SIG-M5 (cell line): Measurements from ENCODE around the gene F7.
"Not testable (repeated sequence)": the region's sequence is repeated elsewhere in the genome, so short reads cannot be mapped to it uniquely, and the experiment has no call there.

Experiments
- DNase-seq: peaks from one replicate; lab custom pipeline; 2025; lab: John Stamatoyannopoulos, UW

The F7 gene

DNA sequence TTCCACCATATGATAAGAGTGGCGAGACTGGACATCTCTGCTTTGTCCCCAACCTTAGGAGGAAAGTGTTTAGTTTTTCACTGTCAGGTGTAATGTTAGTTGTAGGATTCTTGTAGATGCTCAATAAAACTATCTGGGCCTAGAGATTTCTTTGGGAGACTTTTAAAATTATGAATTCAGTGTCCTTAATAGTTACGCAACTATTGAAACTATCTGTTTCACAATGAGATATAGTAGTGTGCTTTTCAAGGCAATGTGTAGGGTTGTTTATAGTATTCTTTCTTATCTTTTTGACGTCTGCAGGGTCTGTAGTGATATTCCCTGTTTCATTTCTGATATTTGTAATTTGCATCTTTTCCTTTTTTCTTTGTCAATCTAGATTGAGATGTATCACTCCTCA, 33.2 kb upstream of the F7 start:
- DNase-seq, result no peak

DNA sequence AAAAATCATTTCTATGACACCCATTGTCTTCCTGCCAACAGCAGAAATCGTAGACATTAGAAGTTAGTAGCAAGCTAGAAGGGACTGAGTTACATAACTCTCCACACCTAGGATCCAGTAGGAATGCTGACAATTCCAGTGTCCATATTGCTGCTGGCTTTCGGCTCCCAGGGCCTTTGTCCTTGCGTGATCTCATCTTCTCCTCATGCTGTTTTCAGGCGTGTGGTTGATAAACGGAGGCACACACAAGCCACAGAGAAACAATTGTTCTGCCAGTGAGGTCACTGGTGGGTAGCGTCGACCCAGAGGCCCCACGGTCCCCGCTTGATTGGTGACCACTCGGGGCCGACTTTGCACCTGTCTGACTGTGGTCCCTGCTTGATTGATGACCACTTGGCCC, 31.6 kb upstream of the F7 start:
- DNase-seq, result no peak

DNA sequence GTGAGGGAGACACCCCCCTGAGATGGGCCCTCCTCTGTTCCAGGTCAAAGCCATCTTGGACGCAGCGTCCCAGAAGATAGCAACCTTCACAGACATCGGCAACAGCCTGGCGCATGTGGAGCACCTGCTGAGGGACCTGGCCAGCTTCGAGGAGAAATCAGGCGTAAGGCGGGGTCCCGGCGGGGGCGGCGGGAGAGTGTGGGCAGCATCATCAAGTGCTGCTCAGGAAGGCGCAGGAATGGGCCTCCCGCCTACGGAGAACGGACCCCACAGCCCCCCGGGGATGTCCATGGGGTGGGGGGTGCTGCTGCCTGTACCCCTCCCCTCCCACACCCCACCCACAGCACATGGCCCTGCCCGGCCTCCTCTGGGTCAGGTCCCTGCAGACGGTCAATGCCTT, 31.2 kb upstream of the F7 start:
- DNase-seq, result no peak

DNA sequence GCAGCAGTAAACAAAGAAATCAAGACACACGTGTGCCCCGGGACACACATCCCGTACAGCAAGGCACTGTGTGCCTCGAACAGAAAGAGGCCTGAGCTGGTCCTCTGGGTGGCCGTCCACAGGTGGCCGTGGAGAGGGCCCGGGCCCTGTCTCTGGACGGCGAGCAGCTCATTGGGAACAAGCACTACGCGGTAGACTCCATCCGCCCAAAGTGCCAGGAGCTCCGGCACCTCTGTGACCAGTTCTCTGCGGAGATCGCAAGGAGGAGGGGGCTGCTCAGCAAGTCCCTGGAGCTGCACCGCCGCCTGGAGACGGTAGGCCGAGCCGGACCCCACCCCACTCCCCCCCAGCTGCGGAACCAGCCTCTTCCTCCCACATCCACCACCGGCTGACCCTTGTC, 30.7 kb upstream of the F7 start:
- no peak for DNase-seq

DNA sequence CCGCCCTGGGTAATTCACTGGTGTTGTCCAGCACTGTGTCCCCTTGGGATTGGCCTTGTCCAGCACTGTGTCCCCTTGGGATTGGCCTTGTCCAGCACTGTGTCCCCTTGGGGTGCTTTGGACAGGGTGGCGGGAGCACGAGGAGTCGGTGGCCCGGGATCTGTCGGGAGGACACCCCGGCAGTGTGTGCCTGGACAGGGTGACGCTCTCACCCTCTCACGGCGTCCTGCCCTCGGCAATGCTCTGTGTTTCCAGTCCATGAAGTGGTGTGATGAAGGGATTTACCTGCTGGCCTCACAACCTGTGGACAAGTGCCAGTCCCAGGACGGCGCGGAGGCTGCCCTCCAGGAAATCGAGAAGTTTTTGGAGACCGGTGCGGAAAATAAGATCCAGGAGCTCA, 29.9 kb upstream of the F7 start:
- DNase-seq, result no peak

DNA sequence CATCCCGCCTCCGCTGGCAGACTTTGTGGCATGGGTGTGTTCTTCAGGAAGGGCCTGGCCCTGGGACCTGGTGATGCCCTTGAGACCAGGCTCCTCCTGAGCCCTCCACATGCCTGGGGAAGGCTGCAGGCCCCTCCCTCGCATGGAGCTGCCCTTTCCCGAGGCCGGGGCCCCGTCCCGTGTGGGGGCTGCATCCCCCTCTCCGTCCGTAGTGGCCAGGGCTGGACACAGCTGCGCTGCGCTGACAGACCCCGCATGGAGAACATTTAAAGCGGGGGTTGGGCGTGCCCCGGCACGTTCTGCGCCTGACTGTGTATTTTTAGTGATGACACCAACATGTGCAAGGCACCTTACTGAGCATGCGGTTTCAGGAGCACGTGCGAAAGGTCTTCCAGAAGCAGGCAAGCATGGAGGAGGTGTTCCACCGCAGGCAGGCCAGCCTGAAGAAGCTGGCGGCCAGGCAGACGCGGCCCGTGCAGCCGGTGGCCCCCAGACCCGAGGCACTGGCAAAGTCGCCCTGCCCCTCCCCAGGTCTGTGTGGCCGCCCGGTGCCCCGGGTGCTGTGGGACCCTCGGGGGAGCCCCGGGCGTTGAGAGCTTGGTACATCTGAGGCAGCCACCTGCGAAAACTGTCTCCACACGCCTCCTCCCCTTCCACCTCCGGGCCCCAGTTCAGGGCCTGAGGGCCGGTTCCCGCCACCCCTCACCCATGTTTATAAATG, 28.8 kb upstream of the F7 start:
- no peak for DNase-seq

DNA sequence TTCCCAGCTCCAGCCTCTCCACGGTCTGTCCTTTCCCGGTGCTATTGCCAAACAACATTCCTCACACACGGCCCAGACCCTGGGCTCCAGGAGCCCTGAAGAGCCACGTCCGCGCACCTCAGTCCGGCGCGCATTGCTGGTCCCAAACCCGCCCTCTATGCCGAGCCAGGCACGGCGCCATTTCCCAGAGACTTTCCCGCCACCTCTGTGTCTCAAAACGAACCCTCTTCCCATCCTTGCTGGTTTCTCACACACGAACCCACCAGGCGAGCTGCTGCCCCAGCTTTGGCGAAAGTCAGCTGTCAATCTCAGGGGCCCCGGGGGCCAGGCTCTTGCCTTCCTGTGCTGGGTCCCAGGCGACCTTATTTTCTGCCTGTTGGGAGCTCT, 28.0 kb upstream of the F7 start:
- DNase-seq, result no peak

DNA sequence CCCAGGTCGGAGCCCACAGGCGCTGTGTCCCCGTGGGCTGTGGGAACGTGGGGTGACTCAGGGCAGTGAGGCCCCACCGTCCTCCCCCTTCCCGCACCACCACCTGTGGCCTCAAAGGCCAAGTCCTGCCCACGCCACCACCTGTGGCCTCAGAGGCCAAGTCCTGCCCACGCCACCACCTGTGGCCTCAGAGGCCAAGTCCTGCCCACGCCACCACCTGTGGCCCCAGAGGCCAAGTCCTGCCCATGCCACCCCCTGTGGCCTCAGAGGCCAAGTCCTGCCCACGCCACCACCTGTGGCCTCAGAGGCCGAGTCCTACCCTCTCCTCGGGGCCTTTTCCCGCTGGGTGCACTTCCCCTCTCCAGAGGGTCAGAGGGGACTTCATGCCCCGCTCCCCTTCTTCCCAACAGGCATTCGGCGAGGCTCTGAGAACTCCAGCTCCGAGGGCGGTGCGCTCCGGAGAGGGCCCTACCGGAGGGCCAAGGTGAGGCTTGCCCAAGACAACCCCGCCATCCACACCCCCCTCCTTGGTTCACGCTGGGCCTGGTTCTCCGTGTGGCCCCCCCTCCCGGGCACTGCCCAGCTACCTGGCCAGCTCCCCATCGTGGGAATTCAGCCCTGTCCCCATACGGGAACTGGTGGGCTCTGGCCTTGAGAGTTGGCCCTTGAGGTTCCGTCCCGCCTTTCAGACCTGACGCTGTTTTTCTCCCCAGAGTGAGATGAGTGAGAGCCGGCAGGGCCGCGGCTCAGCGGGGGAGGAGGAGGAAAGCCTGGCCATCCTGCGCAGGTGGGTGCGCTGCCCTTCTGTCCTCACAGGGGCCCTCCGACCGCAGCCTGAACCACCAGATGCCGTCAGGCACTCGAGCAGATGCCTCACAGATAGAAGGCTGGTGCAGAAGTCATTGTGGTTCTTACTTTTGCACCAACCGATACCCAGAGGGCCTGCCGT, 27.4 kb upstream of the F7 start:
- no peak for DNase-seq

DNA sequence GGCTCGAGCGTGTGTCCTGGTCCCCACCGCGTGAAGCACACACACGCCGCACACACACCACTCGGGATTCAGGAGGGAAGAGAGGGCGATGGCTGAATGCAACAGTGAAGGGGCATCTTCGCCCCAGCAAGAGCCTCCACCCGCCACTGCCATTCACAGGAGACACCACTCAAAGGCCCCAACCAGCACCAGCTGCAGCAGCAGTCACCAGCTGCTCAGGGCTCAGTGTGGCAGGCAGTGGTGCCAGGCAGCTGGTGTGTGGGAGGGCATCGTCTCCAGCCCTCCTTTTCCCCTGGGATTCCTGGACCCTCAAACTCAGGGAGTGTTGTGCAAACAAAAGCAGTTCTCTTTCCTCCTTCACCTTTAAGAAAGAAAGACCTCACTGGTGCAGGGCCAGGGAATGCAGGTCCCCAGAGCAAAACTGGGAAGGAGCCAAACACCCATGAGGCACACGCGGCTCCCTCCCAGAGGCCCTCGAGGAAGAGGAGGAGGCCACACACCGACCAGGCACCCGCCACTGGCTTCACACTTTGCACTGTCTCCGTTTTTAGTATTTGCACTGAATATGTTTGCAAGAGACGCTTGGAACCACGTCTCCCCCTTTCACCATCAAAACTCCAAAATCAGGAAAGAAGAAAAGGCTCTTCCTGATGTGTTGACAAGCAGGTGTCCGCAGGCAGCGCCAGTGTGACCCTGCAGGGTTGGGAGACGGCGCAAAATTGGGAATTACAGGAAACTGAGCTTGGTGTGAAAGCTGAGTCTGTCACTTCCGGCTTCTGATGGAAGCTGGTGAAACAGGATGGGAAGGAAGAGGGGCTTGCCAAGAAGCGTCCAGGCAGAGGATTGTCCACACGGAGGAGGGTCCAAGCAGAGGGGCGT, 26.4 kb upstream of the F7 start:
- DNase-seq, result no peak

DNA sequence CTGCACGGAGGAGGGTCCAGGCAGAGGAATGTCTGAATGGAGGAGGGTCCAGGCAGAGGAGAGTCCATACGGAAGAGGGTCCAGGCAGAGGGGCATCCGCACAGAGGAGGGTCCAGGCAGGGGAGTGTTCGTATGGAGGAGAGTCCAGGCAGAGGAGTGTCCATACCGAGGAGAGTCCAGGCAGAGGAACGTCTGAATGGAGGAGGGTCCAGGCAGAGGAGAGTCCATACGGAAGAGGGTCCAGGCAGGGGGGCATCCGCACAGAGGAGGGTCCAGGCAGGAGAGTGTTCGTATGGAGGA, 25.9 kb upstream of the F7 start:
- not testable (repeated sequence) for DNase-seq

DNA sequence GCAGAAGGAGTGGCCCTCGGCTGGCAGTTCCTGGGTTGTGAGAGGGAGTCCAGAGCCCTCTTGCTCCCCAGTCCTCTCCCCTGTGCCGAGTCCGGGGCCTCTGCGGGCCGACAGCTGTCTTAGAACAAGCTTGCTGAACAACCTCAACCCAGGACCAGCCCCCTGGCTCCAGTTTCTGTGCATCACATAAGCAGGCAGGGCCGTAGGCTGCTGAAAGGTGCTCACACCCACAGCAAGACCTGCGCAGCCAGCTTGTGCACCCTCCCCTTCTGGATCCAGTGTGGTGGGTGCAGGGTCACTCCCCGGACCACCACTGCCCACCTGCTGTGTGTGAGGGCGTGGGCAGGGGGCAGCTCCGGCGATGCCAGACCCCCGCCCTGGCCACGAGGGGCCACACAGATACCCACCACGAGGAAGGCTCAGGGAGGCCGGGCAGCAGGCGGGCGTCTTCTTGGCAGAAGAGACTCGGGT, 25.2 kb upstream of the F7 start:
- DNase-seq, result no peak

DNA sequence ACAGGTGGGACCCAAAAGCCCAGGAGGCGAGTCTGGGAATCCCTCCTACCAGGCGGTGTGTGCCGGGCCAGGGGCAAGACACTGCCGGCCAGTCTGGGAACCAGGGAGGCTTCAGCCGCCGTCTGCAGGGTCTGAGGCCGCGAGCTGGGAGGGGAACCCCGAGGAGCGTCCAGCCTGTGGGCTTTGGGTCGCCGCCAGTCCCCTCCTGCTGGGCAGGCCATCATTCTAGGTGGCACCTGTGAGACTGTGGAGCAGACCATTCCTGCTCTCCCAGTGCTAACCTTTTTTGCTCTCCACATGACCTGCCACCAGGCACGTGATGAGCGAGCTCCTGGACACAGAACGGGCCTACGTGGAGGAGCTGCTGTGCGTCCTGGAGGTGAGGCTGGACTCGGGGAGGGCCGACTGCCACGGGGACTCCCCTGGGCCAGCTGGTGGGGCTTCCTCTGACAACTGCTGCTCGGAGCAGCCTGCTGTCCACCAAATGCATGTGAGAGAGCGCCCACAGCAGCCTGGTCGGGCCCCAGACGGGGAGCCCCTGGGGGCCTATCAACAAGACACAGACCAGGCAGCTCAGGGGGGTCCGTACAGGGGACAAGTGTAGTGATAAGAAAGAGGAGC, 24.6 kb upstream of the F7 start:
- no peak for DNase-seq

DNA sequence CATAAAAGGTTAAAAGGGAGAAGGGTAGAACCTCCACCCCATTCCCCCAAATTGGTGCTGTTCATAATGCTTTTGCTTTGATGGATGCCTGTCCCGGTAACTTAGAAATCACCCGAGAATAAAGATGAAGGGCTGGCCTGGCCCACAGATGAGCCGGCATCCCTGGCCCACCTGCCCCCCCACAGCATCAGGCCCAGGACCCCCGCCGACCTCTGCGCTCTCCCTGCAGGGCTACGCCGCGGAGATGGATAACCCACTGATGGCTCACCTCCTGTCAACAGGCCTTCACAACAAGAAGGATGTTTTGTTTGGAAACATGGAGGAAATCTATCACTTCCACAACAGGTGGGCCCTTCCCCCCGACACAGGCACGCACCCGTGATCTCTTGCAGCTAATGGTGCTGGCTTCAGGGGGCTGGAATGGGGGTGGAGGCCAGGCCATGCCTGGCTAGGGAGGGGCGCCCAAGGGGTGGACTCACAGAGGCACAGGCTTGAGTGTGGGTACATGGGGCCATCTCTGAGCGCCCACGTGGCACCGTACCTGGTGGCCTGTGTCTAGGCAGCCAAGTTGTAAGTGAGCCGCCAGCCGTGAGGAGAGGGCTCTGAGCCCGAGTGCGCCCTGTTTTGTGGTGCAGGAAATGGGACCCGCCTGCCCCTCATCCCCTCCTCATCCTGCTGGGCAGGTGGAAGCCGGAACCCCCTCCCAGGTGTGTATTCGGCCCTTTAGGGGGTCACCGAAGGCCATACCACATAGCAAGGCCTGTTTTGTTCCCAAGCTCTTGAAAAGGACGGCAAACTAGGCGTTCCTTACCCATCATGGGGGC, 23.2 kb upstream of the F7 start:
- no peak for DNase-seq

DNA sequence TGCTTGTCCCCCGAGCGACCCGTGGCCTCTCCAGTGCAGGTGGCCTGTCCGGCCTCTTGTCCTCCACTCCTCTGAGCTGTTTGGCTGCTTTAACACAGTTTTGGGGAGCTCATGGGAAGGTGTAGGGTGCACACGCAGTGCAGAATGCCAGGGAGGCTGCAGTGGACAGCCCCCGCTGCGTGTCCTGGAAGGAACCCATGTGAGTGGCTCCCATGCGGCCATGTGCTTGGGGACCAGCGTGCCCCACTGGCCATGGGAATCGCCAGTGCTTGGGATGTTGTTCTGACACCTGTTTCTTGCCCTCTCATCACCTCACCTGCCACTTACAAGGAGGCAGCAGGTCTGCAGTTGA, 22.6 kb upstream of the F7 start:
- DNase-seq, result no peak

DNA sequence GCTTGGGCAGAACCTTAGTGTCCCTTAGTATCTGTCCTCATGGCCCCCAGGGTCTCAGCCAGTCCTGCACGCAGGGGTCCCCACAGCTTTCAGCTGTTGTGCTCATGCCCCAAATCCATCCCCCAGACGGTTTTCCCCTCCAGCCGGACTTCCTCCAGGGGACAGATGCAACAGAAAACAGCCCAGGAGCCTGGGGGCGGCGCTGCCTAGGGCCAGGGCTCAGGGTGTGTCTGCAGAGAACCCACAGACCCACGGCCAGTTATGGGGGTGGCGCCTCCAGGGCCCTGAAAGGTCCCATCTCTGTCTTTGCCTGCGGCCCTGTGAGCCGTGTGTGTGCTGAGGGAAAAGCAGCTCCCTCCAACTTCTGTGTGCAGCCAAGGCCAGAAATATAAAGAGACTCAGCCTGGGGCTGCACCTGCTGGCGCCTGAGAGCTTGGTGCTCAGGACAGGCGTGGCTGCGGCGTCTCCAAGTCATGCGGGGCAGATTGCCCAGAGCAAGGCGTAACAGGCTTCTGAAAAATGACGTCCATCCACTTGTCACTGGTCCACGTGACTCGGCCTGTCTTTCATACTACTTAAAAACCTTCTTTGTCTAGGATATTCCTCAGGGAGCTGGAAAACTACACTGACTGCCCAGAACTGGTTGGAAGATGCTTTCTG, 22.1 kb upstream of the F7 start:
- DNase-seq, result no peak

DNA sequence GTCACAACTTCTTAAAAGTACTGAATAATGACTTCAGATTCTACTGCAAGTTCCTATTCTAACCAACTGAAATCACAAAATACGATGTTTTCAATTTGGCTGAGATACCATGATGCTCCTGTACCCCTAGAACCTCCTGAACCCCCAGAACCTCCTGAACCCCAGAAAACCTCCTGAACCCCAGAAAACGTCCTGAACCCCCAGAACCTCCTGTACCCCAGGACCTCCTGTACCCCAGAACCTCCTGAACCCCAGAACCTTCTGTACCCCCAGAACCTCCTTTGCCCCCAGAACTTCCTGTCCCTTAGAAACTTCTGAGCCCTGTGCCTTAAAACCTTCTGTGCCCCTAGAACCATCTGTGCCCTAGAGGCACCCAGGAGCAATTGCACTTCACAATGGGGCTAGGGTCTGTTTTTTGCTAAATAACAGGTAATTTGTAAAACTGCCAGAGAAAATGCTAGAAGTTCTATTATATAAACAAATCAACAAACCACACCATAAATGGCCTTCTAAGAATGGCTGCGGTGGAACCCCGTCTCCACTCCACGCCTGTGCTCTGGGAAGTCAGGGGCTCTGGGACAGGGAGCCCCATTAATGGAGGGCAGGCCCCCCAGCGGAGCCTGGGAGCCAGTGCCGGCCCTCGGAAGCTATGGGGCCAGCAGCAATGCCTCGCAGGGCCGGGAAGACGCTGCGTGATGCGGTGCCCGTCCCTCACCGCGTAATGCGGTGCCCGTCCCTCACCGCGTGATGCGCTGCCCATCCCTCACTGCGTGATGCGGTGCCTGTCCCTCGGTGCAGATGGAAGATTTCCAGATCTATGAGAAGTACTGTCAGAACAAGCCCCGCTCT, 21.3 kb upstream of the F7 start:
- no peak for DNase-seq

DNA sequence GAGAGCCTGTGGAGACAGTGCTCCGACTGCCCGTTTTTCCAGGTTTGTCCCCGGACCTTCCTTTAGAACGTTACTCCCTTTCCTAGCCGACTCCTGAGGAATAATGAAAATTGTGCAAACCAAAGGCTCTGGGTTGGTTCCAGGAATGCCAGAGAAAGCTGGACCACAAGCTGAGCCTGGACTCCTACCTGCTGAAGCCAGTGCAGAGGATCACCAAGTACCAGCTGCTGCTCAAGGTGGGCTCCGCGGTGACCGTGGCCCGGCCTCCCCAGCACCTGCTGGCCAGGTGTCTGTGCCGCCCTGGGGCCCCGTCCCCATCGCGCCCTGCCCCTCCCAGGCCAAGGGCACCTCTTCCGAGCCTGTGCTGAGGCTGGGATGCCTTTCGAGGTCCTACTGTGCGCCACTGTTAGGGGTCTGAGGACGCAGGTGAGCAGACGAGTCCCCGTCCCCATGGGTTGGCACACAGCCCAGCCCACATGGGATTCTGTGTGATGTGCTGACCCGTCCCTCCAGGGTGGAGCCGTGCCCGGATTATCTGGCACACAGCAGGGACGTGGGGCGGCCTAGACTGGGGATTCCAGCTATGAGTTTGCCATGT, 20.5 kb upstream of the F7 start:
- DNase-seq, result no peak

DNA sequence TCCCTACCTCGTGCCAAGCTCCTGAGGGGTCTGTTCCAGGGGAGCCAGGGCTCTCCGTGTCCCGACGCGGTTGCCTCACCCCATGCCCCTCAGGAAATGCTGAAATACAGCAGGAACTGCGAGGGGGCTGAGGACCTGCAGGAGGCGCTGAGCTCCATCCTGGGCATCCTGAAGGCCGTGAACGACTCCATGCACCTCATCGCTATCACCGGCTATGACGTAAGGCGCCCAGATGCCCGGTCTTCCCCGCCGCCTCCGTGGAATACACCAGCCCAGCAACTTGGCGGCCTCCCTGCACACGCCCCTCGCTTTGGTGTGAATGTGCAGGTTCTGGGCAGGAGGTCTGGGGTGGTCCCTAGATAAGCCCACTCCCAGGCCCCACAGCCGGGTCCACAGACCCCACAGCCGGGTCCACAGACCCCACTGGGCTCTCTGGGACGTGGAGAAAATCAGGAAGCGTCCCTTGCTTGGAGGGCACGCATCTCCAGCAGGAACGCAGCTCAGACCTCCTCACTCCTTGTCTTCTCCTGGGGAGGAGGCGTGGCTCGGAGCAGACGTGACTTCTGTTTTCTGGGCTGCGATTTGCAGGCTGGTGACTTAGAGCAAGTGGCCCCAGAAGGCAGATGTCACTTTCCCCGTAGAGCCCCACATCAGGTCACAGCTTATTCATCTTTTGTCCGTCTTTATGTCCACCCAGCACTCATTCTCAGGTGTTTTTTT, 19.4 kb upstream of the F7 start:
- DNase-seq, result no peak
